Keratinocyte (primary cell): ENCODE results near the gene TSPAN17. TPM values are rescaled to one million over a fixed set of nuclear protein-coding genes. Genes with fewer than 3 reads are reported as not detected.

Source experiments
- DNase-seq: peaks from one replicate; pipeline ENCODE4 v3.0.0-alpha.2; 2011; ENCODE audit warnings: low read depth, missing footprints, low spot score
- FAIRE-seq: peaks from 2 replicates; lab custom pipeline; 2011; peaks lifted over from hg19 to GRCh38; lab: Jason Lieb, UNC
- H2AFZ ChIP-seq: 2 replicates; pipeline ENCODE4 v1.6.0; 2012; ENCODE audit warnings: low read length, control low read depth, inconsistent platforms; ENCODE audit not compliant: control insufficient read depth
- H3K27ac ChIP-seq: 2 replicates; pipeline ENCODE4 v1.5.1; 2011; ENCODE audit warnings: low read length; ENCODE audit not compliant: control insufficient read depth, insufficient read depth
- H3K27me3 ChIP-seq: 3 replicates; pipeline ENCODE4 v1.6.0; 2011; ENCODE audit warnings: low read length; ENCODE audit not compliant: control insufficient read depth, insufficient read depth; ENCODE audit errors: extremely low read depth
- H3K36me3 ChIP-seq, 2 experiments: 2 replicates in 1 of 2; 3 replicates in 1 of 2; pipeline ENCODE4 v1.5.1; 2011; ENCODE audit warnings: low read length in 2 of 2, mild to moderate bottlenecking in 1 of 2; ENCODE audit not compliant: control insufficient read depth in 2 of 2, insufficient read depth in 2 of 2; ENCODE audit errors: extremely low read depth in 1 of 2
- H3K4me1 ChIP-seq: 3 replicates; pipeline ENCODE4 v1.5.1; 2011; ENCODE audit warnings: low read length; ENCODE audit not compliant: control insufficient read depth, insufficient read depth; ENCODE audit errors: extremely low read depth
- H3K4me2 ChIP-seq: 3 replicates; pipeline ENCODE4 v1.6.0; 2011; ENCODE audit warnings: low read depth, low read length; ENCODE audit not compliant: control insufficient read depth, insufficient read depth; ENCODE audit errors: extremely low read depth
- H3K4me3 ChIP-seq, 3 experiments: fragments of 200-600 bp in 1 of 3; sonication (generic) in 1 of 3; 2 replicates in 2 of 3; 3 replicates in 1 of 3; pipeline ENCODE4 v1.5.1; 2011 to 2016; ENCODE audit warnings: low read length in 3 of 3, mild to moderate bottlenecking in 3 of 3, control low read depth in 2 of 3, inconsistent platforms in 1 of 3, low read depth in 1 of 3, mixed read lengths in 1 of 3, mixed run types in 1 of 3, moderate library complexity in 1 of 3; ENCODE audit not compliant: control insufficient read depth in 2 of 3, insufficient read depth in 2 of 3; ENCODE audit errors: extremely low read depth in 1 of 3
- H3K79me2 ChIP-seq: 2 replicates; pipeline ENCODE4 v1.6.0; 2012; ENCODE audit warnings: low read length; ENCODE audit not compliant: control insufficient read depth, insufficient read depth
- H3K9ac ChIP-seq: 3 replicates; pipeline ENCODE4 v1.6.0; 2011; ENCODE audit warnings: low read length; ENCODE audit not compliant: control insufficient read depth, insufficient read depth; ENCODE audit errors: extremely low read depth
- H3K9me1 ChIP-seq: 3 replicates; pipeline ENCODE4 v1.6.0; 2011; ENCODE audit warnings: low read length; ENCODE audit not compliant: control insufficient read depth, insufficient read depth; ENCODE audit errors: extremely low read depth
- H3K9me3 ChIP-seq: 2 replicates; pipeline ENCODE4 v1.5.1; 2012; ENCODE audit warnings: low read depth, low read length; ENCODE audit not compliant: control insufficient read depth
- H4K20me1 ChIP-seq: 3 replicates; pipeline ENCODE4 v1.6.0; 2011; ENCODE audit warnings: low read length; ENCODE audit not compliant: control insufficient read depth, insufficient read depth; ENCODE audit errors: extremely low read depth
- CTCF ChIP-seq, 3 experiments: IDR thresholded peaks in 1 of 3; conservative IDR thresholded peaks in 1 of 3; optimal IDR thresholded peaks in 1 of 3; 2 replicates in 2 of 3; 3 replicates in 1 of 3; pipeline versions ENCODE3 to v1.5.1; 2011; ENCODE audit warnings: low read length in 3 of 3, mild to moderate bottlenecking in 3 of 3, moderate library complexity in 2 of 3, control low read depth in 1 of 3, inconsistent platforms in 1 of 3; ENCODE audit not compliant: insufficient read depth in 2 of 3; ENCODE audit errors: extremely low read depth in 1 of 3
- EZH2 ChIP-seq: IDR thresholded peaks from one replicate; pipeline ENCODE4 v1.6.1; 2012; ENCODE audit warnings: inconsistent platforms, mild to moderate bottlenecking, low read length, moderate library complexity
- dilution Hi-C: fragments of 300-500 bp; cut with MboI; formaldehyde crosslinking; loops from one replicate; pipeline ENCODE4 v1.7.0; 2020; ENCODE audit warnings: low sequenced_read_pairs; ENCODE audit not compliant: extremely low pct_ligation_motif_present
- polyA plus RNA-seq, 5 experiments: library from polyadenylated mRNA; depleted of rRNA in 3 of 5; stranded (reverse) in 3 of 5; stranded (forward) in 1 of 5; unstranded in 1 of 5; fragments of >200 nt; gene quantifications; 1 replicate in 1 of 5; 2 replicates in 3 of 5; 3 replicates in 1 of 5; pipeline versions ENCODE4 v1.2.1 to v1.2.3, GENCODE V29; 2011 to 2012; ENCODE audit warnings: missing spikeins in 2 of 5, low read depth in 1 of 5, low replicate concordance in 1 of 5

Gene TSPAN17
- polyA plus RNA-seq, 1 donor (not counting 4 experiments of a cell fraction or from before 2014, with no cell fraction given) = 53.1 TPM

- peaks cover 39% of the 10 kb centered on the region for H3K4me1 ChIP-seq
- no peaks in the 10 kb centered on the region for H3K79me2 ChIP-seq
- no peak overlapping the region for H2AFZ ChIP-seq
- no peak overlapping the region for H3K9ac ChIP-seq
- H4K20me1 ChIP-seq = no peaks in the 10 kb centered on the region
- H3K9me3 ChIP-seq = no peaks in the 10 kb centered on the region
- no peaks in the 10 kb centered on the region for H3K36me3 ChIP-seq
- H3K4me2 ChIP-seq = no peak overlapping the region
- TF ChIP-seq EZH2 = no peak
- no peak for TF ChIP-seq CTCF (optimal IDR thresholded peaks at IDR 0.05 in 1 of 3, IDR thresholded peaks at IDR 0.05 in 1 of 3, conservative IDR thresholded peaks at IDR 0.05 in 1 of 3; ENCODE audit: extremely low read depth in 1 of 3, insufficient read depth in 2 of 3, low read length in 3 of 3)
- FAIRE-seq = no peak
- no peak overlapping the region for H3K27ac ChIP-seq
- no peak for DNase-seq
- no peak overlapping the region for H3K4me3 ChIP-seq
- H3K9me1 ChIP-seq = peaks cover 2% of the 10 kb centered on the region
- dilution Hi-C loops = no loop called here
- H3K27me3 ChIP-seq = no peaks in the 10 kb centered on the region
These were observed 35.8 kb upstream of the TSPAN17 start for GRCh38 chr5:176611435-176611834.

GRCh38 chr5:176612008-176612407 lies 35.3 kb upstream of the TSPAN17 start:
- Histone ChIP-seq H3K4me2 (no peak overlapping the region), H3K79me2 (no peaks in the 10 kb centered on the region), H3K9me1 (peaks cover 2% of the 10 kb centered on the region), H3K27ac (no peak overlapping the region), H3K9me3 (no peaks in the 10 kb centered on the region), H3K4me1 (peaks cover 39% of the 10 kb centered on the region), H3K9ac (no peak overlapping the region), H3K4me3 (no peak overlapping the region), H3K27me3 (peaks cover 3% of the 10 kb centered on the region), H2AFZ (no peak overlapping the region), H4K20me1 (no peaks in the 10 kb centered on the region), H3K36me3 (no peaks in the 10 kb centered on the region)
- TF ChIP-seq EZH2 (no peak), CTCF (optimal IDR thresholded peaks at IDR 0.05 in 1 of 3, IDR thresholded peaks at IDR 0.05 in 1 of 3, conservative IDR thresholded peaks at IDR 0.05 in 1 of 3; ENCODE audit: extremely low read depth in 1 of 3, insufficient read depth in 2 of 3, low read length in 3 of 3) (no peak)
- dilution Hi-C loops = no loop called here
- DNase-seq = no peak
- FAIRE-seq = no peak
